Endodermal cell (in vitro differentiated cells): ENCODE results near the gene NHP2. TPM values are rescaled to one million over a fixed set of nuclear protein-coding genes. Genes with fewer than 3 reads are reported as not detected.

Source experiments
- DNase-seq: peaks from one replicate; pipeline ENCODE4 v3.0.0-alpha.2; 2017
- H3K27ac ChIP-seq: 2 replicates; pipeline ENCODE4 v1.5.1; 2013; ENCODE audit warnings: mild to moderate bottlenecking, low read depth, low read length, moderate library complexity
- H3K27me3 ChIP-seq: 2 replicates; pipeline ENCODE4 v1.6.1; 2013; ENCODE audit warnings: mild to moderate bottlenecking, low read length, moderate library complexity; ENCODE audit not compliant: insufficient read depth, control insufficient read depth, poor library complexity, severe bottlenecking
- H3K36me3 ChIP-seq: 2 replicates; pipeline ENCODE4 v1.7.0; 2013; ENCODE audit warnings: mild to moderate bottlenecking, low read length, moderate library complexity; ENCODE audit not compliant: control insufficient read depth, insufficient read depth
- H3K4me1 ChIP-seq: one replicate; pipeline ENCODE4 v1.7.0; 2013; ENCODE audit warnings: low read length; ENCODE audit not compliant: control insufficient read depth, insufficient read depth
- H3K4me3 ChIP-seq: 2 replicates; pipeline ENCODE4 v1.5.1; 2013; ENCODE audit warnings: mild to moderate bottlenecking, low read length, moderate library complexity
- H3K9ac ChIP-seq: 2 replicates; pipeline ENCODE4 v1.6.1; 2013; ENCODE audit warnings: mild to moderate bottlenecking, low read length, moderate library complexity; ENCODE audit not compliant: poor library complexity, severe bottlenecking; ENCODE audit errors: extremely low read depth
- H3K9me3 ChIP-seq: 2 replicates; pipeline ENCODE4 v1.6.1; 2013; ENCODE audit warnings: mild to moderate bottlenecking, low read length, moderate library complexity; ENCODE audit not compliant: control insufficient read depth
- H3K27ac Mint-ChIP-seq: 2 replicates; pipeline ENCODE4 v1.8.0; 2020; ENCODE audit warnings: mixed read lengths
- H3K27me3 Mint-ChIP-seq: 2 replicates; pipeline ENCODE4 v1.8.0; 2021; ENCODE audit warnings: mild to moderate bottlenecking, mixed read lengths; ENCODE audit not compliant: insufficient read depth
- H3K36me3 Mint-ChIP-seq: 2 replicates; pipeline ENCODE4 v1.8.0; 2020; ENCODE audit warnings: low read depth, mixed read lengths
- H3K4me1 Mint-ChIP-seq: 2 replicates; pipeline ENCODE4 v1.8.0; 2020; ENCODE audit warnings: mixed read lengths
- H3K4me3 Mint-ChIP-seq: 2 replicates; pipeline ENCODE4 v1.8.0; 2020; ENCODE audit warnings: mild to moderate bottlenecking, moderate library complexity, mixed read lengths
- H3K9me3 Mint-ChIP-seq: 2 replicates; pipeline ENCODE4 v1.8.0; 2020; ENCODE audit warnings: mild to moderate bottlenecking, mixed read lengths
- WGBS, 2 experiments: methylation state at CpG; one replicate each; pipeline versions ENCODE4 v1.1.5 to v1.1.7; 2013; ENCODE audit warnings: missing lambda C conversion rate in 2 of 2, mixed read lengths in 1 of 2; ENCODE audit not compliant: insufficient coverage in 1 of 2, insufficient read length in 1 of 2; 5-methylcytosine and 5-hydroxymethylcytosine counted together
- total RNA-seq, 2 donors: library from RNA; stranded (reverse); fragmentation: NEBNext Ultra II Directional in 1 of 2; extraction: Animal tissue kit (Norgen Biotek cat#: 25700) in 1 of 2; gene quantifications; 2 replicates in 1 of 2; 3 replicates in 1 of 2; pipeline ENCODE4 v1.2.1, GENCODE V29; 2021
- TF ChIP-seq, protein P1 (sequence below): fragments of 200-600 bp; sonication (generic); conservative IDR thresholded peaks from 2 replicates; pipeline ENCODE4 v1.5.0; 2021; ENCODE audit warnings: antibody characterized with exemption, mild to moderate bottlenecking

Gene NHP2
- total RNA-seq, 2 donors from 2014 or later, result 174 to 176 TPM

DNA sequence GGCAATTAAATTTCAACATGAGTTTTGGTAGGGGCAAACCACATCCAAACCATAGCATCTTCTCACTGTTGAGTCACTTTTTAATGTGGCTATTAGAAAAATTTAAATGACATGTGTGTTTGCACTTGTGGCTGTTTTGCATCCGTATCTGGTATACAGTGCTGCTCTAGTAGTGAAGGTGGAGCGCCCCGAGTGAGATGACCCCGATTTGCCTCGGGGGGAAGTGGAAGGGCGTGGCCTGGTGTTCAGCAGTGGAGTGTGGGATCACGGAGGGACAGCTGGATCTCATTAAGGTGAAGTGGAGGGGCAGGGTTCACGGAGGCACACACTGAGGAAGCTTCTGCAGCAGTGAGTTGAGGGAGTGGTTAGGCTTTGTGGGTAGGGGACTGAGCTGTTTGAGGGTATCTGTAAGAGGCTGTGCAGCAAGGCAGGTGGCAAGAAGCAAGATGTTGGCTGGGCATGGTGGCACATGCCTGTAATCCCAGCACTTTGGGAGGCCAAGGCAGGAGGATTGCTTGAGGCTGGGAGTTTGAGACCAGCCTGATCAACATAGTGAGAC is 39.6 kb upstream of the NHP2 start:
- Mint-ChIP-seq H3K9me3 (peaks cover 22% of the 10 kb centered on the region), H3K36me3 (peaks cover 2% of the 10 kb centered on the region), H3K27ac (no peak overlapping the region), H3K4me3 (no peak overlapping the region), H3K4me1 (peaks cover 4% of the 10 kb centered on the region), H3K27me3 (peaks cover 7% of the 10 kb centered on the region)
- no peak overlapping the region for H3K9ac ChIP-seq
- 87 to 92% methylated on average over 6 to 8 of the region's 8 CpGs for WGBS, 2 experiments
- DNase-seq, result no peak
- H3K4me1 ChIP-seq, result no peaks in the 10 kb centered on the region
- no peaks in the 10 kb centered on the region for H3K36me3 ChIP-seq
- TF ChIP-seq, protein P1, sequence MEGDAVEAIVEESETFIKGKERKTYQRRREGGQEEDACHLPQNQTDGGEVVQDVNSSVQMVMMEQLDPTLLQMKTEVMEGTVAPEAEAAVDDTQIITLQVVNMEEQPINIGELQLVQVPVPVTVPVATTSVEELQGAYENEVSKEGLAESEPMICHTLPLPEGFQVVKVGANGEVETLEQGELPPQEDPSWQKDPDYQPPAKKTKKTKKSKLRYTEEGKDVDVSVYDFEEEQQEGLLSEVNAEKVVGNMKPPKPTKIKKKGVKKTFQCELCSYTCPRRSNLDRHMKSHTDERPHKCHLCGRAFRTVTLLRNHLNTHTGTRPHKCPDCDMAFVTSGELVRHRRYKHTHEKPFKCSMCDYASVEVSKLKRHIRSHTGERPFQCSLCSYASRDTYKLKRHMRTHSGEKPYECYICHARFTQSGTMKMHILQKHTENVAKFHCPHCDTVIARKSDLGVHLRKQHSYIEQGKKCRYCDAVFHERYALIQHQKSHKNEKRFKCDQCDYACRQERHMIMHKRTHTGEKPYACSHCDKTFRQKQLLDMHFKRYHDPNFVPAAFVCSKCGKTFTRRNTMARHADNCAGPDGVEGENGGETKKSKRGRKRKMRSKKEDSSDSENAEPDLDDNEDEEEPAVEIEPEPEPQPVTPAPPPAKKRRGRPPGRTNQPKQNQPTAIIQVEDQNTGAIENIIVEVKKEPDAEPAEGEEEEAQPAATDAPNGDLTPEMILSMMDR, result no peak
- no peaks in the 10 kb centered on the region for H3K27me3 ChIP-seq
- H3K27ac ChIP-seq, result no peak overlapping the region
- H3K9me3 ChIP-seq, result peaks cover 16% of the 10 kb centered on the region
- no peak overlapping the region for H3K4me3 ChIP-seq

DNA sequence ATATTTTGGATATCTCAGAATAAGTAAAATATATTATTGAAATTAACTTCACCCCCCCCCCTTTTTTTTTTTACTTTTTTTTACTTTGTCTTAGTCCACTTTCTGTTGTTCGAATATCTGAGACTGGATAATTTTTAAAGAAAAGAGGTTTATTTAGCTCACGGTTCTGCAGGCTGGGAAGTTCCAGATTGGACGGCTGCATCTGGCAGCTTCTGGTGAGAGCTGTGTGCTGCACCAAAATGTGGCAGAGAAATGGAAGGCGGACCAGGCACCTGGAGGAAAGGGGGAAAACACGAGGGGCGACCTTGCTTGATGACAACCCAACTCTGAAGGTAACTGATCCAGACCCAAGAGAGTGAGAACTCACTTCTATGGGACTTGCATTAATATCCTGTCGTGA is 39.1 kb upstream of the NHP2 start:
- TF ChIP-seq, protein P1, result no peak
- Mint-ChIP-seq H3K36me3 (peaks cover 2% of the 10 kb centered on the region), H3K27me3 (peaks cover 7% of the 10 kb centered on the region), H3K27ac (no peak overlapping the region), H3K9me3 (peaks cover 20% of the 10 kb centered on the region), H3K4me3 (no peak overlapping the region), H3K4me1 (peaks cover 4% of the 10 kb centered on the region)
- Histone ChIP-seq H3K9me3 (peaks cover 16% of the 10 kb centered on the region), H3K4me3 (no peak overlapping the region), H3K27me3 (no peaks in the 10 kb centered on the region), H3K36me3 (no peaks in the 10 kb centered on the region), H3K4me1 (no peaks in the 10 kb centered on the region), H3K27ac (no peak overlapping the region), H3K9ac (no peak overlapping the region)
- DNase-seq, result no peak
- 93 to 98% methylated on average over 5 to 7 of the region's 7 CpGs for WGBS, 2 experiments

DNA sequence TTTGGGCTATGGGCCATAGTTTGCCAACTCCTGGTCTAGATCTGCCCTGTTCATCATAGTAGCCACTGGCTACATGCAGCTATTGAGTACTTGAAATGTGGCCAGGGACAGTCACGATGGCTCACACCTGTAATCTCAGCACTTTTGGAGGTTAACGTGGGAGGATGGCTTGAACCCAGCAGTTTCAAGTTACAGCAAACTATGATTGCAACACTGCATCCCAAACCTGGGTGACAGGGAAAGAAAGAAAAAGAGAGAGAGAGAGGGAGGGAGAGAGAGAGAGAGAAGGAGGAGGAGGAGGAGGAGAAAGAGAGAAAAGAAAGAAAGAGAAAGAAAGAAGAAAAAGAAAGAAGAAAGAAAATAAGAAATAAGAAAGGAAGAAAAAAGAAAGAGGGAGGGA is 38.6 kb upstream of the NHP2 start:
- no peak overlapping the region for H3K4me3 Mint-ChIP-seq
- WGBS, 2 experiments, result 84 to 91% methylated on average over 2 of the region's 2 CpGs
- DNase-seq, result no peak
- peaks cover 4% of the 10 kb centered on the region for H3K4me1 Mint-ChIP-seq
- Histone ChIP-seq H3K9me3 (peaks cover 16% of the 10 kb centered on the region), H3K27ac (no peak overlapping the region), H3K27me3 (no peaks in the 10 kb centered on the region), H3K36me3 (no peaks in the 10 kb centered on the region), H3K4me3 (no peak overlapping the region), H3K4me1 (no peaks in the 10 kb centered on the region), H3K9ac (no peak overlapping the region)
- H3K9me3 Mint-ChIP-seq, result peaks cover 19% of the 10 kb centered on the region
- H3K27me3 Mint-ChIP-seq, result peaks cover 7% of the 10 kb centered on the region
- TF ChIP-seq, protein P1, result no peak
- peaks cover 2% of the 10 kb centered on the region for H3K36me3 Mint-ChIP-seq
- no peak overlapping the region for H3K27ac Mint-ChIP-seq
